GM13976 (cell line): ENCODE results near the gene SPG7.
"Not testable (repeated sequence)": the region's sequence is repeated elsewhere in the genome, so short reads cannot be mapped to it uniquely, and the experiment has no call there.

ENCODE experiments used
- DNase-seq: peaks from one replicate; pipeline ENCODE4 v3.0.0; 2012; ENCODE audit warnings: low spot score
- in situ Hi-C: fragments of 300-500 bp; cut with MboI; formaldehyde crosslinking; loops from one replicate; pipeline ENCODE4 v1.12.0; 2022; ENCODE audit warnings: low sequenced_read_pairs, mixed read lengths, inconsistent platforms; ENCODE audit not compliant: unreplicated experiment
- TF ChIP-seq, protein P1 (sequence below): IDR thresholded peaks from 2 replicates; pipeline ENCODE4 v1.5.1; 2012; ENCODE audit warnings: borderline replicate concordance, mild to moderate bottlenecking; ENCODE audit not compliant: insufficient read depth; ENCODE audit errors: extremely low read depth, missing control alignments, control extremely low read depth

Gene SPG7

GRCh38 chr16:89567656-89568594, 59.7 kb downstream of the SPG7 start:
- TF ChIP-seq, protein P1, sequence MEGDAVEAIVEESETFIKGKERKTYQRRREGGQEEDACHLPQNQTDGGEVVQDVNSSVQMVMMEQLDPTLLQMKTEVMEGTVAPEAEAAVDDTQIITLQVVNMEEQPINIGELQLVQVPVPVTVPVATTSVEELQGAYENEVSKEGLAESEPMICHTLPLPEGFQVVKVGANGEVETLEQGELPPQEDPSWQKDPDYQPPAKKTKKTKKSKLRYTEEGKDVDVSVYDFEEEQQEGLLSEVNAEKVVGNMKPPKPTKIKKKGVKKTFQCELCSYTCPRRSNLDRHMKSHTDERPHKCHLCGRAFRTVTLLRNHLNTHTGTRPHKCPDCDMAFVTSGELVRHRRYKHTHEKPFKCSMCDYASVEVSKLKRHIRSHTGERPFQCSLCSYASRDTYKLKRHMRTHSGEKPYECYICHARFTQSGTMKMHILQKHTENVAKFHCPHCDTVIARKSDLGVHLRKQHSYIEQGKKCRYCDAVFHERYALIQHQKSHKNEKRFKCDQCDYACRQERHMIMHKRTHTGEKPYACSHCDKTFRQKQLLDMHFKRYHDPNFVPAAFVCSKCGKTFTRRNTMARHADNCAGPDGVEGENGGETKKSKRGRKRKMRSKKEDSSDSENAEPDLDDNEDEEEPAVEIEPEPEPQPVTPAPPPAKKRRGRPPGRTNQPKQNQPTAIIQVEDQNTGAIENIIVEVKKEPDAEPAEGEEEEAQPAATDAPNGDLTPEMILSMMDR = no peak
- in situ Hi-C loops = no loop called here
- DNase-seq = no peak

- in situ Hi-C loops = no loop called here
- TF ChIP-seq, protein P1 = no peak
- DNase-seq = no peak
Measured at GRCh38 chr16:89569506-89570341, 61.5 kb downstream of the SPG7 start.

DNA sequence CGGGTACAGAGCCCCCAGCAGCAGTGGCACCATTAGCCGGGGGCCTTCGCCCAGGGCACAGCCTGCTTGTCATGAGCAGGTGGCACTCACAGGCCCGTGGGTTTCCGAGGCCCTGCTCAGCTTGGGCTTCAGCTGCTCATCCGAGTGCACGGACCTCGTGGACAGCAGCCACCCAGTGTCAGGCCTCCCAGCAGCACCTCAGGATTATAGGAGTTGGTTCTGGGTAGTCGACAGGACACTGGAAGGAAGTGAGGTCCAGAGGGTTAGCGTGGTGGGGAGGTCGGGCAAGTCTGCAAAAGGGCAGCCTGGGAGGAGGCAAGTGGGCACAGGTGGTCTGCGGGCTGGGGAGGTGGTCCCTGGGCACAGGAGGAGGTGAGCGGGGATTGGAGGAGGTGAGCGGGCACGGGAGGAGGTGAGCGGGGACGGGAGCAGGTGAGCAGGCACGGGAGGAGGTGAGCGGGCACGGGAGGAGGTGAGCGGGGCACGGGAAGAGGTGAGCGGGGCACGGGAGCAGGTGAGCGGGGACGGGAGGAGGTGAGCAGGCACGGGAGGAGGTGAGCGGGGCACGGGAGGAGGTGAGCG, 62.2 kb downstream of the SPG7 start:
- in situ Hi-C loops = no loop called here
- DNase-seq = no peak
- TF ChIP-seq, protein P1 = no peak

DNA sequence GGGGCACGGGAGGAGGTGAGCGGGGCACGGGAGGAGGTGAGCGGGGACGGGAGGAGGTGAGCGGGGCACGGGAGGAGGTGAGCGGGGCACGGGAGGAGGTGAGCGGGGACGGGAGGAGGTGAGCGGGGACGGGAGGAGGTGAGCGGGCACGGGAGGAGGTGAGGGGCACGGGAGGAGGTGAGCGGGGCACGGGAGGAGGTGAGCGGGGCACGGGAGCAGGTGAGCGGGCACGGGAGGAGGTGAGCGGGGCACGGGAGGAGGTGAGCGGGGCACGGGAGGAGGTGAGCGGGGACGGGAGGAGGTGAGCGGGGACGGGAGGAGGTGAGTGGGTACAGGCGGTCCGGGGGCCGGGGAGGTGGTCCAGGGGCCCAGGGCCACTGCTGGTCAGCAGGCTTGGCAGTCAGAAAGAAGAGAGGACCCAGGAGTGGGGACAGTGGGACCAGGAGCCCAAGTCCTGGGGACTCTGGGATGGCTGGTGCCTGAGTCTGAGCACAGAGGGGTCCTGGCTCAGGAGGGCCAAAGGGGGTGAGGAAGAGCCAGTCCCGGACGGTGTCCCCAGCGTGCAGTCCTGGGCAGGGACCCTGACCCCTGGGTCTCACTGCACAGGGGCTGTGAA, 62.9 kb downstream of the SPG7 start:
- in situ Hi-C loops = not testable (repeated sequence)

GRCh38 chr16:89571636-89572035, 63.4 kb downstream of the SPG7 start:
- in situ Hi-C loops = no loop called here
- TF ChIP-seq, protein P1 = no peak

More for the DNA sequence above, 62.9 kb downstream of the SPG7 start:
- not testable (repeated sequence) for DNase-seq

DNA sequence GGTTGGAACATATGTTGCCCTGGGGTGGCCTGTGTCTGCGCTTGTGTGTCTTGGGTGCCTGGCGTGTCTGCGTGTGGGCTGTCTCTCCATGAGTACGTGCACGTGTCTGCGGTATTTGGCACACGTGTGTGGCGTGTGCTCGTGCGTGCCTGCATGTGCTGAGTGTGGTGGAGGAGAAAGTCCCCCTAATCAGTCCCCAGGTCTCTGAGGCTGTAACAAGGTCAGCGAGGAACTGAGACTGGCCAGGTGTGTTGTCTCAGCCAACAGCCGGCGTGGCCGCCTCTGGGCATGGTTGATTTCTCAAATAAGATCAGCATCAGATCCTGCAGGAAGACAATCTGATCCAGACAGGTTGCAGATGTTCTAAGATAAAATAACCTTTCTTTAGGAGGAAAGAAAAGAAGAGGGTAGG, 63.9 kb downstream of the SPG7 start:
- in situ Hi-C loops = no loop called here
- DNase-seq = peak; percentile 61
- TF ChIP-seq, protein P1 = no peak

More at GRCh38 chr16:89571636-89572035, 63.4 kb downstream of the SPG7 start:
- DNase-seq = no peak
